ENCODE results near the gene HGFAC.

The HGFAC gene

GRCh38 chr4:3437998-3438846, 3.5 kb upstream of the HGFAC start:
- Histone ChIP-seq H2BK120ac (ENCODE audit: low read depth, low read length) (no peak overlapping the region), H3K4me1 (ENCODE audit: control insufficient read depth, insufficient read depth, low read depth, low read length) (peaks cover 49% of the 10 kb centered on the region), H3K9me3 (ENCODE audit: control insufficient read depth, low read length) (no peaks in the 10 kb centered on the region), H2BK12ac (ENCODE audit: low read length in 2 of 2) (no peak overlapping the region), H2BK15ac (ENCODE audit: low read depth, poor library complexity, severe bottlenecking) (no peak overlapping the region), H2AK5ac (ENCODE audit: low read length, severe bottlenecking) (peak overlapping the region; percentile 94), H3K14ac (ENCODE audit: low read length in 2 of 2) (no peak overlapping the region), H3K36me3 (ENCODE audit: control insufficient read depth in 1 of 2, insufficient read depth in 2 of 2, low read depth in 1 of 2, low read length in 2 of 2) (peaks cover 0 to 14% of the 10 kb centered on the region in 2 experiments), H3K23ac (ENCODE audit: low read length in 2 of 2) (no peak overlapping the region), H3K79me1 (replicated peaks; ENCODE audit: low read length, poor library complexity, severe bottlenecking) (no peaks in the 10 kb centered on the region), H3K18ac (ENCODE audit: low read depth in 1 of 2, low read length in 2 of 2) (no peak overlapping the region), H2AFZ (ENCODE audit: low read depth, low read length) (no peak overlapping the region), H3K4me3 (ENCODE audit: insufficient read depth in 1 of 2, low read depth in 1 of 2, low read length in 2 of 2) (no peak overlapping the region), H3K9ac (ENCODE audit: low read length) (no peak overlapping the region), H2BK5ac (ENCODE audit: low read depth, low read length, poor library complexity, severe bottlenecking) (no peak overlapping the region), H4K91ac (ENCODE audit: low read length) (no peak overlapping the region), H3K27me3 (ENCODE audit: control insufficient read depth in 1 of 2, insufficient read depth in 1 of 2, low read length in 2 of 2) (no peaks in the 10 kb centered on the region), H4K8ac (ENCODE audit: low read length) (no peak overlapping the region), H3K4me2 (ENCODE audit: low read length, poor library complexity, severe bottlenecking) (no peak overlapping the region), H3K4ac (ENCODE audit: low read depth in 1 of 2, low read length in 2 of 2) (no peak overlapping the region), H3K27ac (ENCODE audit: low read length, poor library complexity, severe bottlenecking) (no peak overlapping the region)
- 95% methylated on average over 28 of the region's 28 CpGs for WGBS
- DNase-seq: no peak

GRCh38 chr4:3438847-3439180, 3.0 kb upstream of the HGFAC start:
- peaks cover 0 to 9% of the 10 kb centered on the region in 2 experiments for H3K36me3 ChIP-seq (ENCODE audit: control insufficient read depth in 1 of 2, insufficient read depth in 2 of 2, low read depth in 1 of 2, low read length in 2 of 2)
- no peak overlapping the region for H3K9ac ChIP-seq (ENCODE audit: low read length)
- H4K8ac ChIP-seq (ENCODE audit: low read length): no peak overlapping the region
- peaks cover 52% of the 10 kb centered on the region for H3K4me1 ChIP-seq (ENCODE audit: control insufficient read depth, insufficient read depth, low read depth, low read length)
- no peak for DNase-seq
- H3K23ac ChIP-seq (ENCODE audit: low read length in 2 of 2): no peak overlapping the region
- no peak overlapping the region for H3K4me2 ChIP-seq (ENCODE audit: low read length, poor library complexity, severe bottlenecking)
- no peak overlapping the region for H2BK15ac ChIP-seq (ENCODE audit: low read depth, poor library complexity, severe bottlenecking)
- no peak overlapping the region for H2AFZ ChIP-seq (ENCODE audit: low read depth, low read length)
- H3K14ac ChIP-seq (ENCODE audit: low read length in 2 of 2): no peak overlapping the region
- no peak overlapping the region for H3K4ac ChIP-seq (ENCODE audit: low read depth in 1 of 2, low read length in 2 of 2)
- no peak overlapping the region for H2BK120ac ChIP-seq (ENCODE audit: low read depth, low read length)
- H3K18ac ChIP-seq (ENCODE audit: low read depth in 1 of 2, low read length in 2 of 2): no peak overlapping the region
- H3K27ac ChIP-seq (ENCODE audit: low read length, poor library complexity, severe bottlenecking): no peak overlapping the region
- no peak overlapping the region for H3K4me3 ChIP-seq (ENCODE audit: insufficient read depth in 1 of 2, low read depth in 1 of 2, low read length in 2 of 2)
- no peaks in the 10 kb centered on the region for H3K9me3 ChIP-seq (ENCODE audit: control insufficient read depth, low read length)
- H2AK5ac ChIP-seq (ENCODE audit: low read length, severe bottlenecking): no peak overlapping the region
- no peak overlapping the region for H4K91ac ChIP-seq (ENCODE audit: low read length)
- no peak overlapping the region for H2BK12ac ChIP-seq (ENCODE audit: low read length in 2 of 2)
- no peaks in the 10 kb centered on the region for H3K79me1 ChIP-seq (replicated peaks; ENCODE audit: low read length, poor library complexity, severe bottlenecking)
- 93% methylated on average over 10 of the region's 10 CpGs for WGBS
- no peak overlapping the region for H2BK5ac ChIP-seq (ENCODE audit: low read depth, low read length, poor library complexity, severe bottlenecking)
- peaks cover 0 to 2% of the 10 kb centered on the region in 2 experiments for H3K27me3 ChIP-seq (ENCODE audit: control insufficient read depth in 1 of 2, insufficient read depth in 1 of 2, low read length in 2 of 2)

- Histone ChIP-seq H2BK12ac (ENCODE audit: low read length in 2 of 2) (no peak overlapping the region), H3K27ac (ENCODE audit: low read length, poor library complexity, severe bottlenecking) (no peak overlapping the region), H3K23ac (ENCODE audit: low read length in 2 of 2) (no peak overlapping the region), H3K27me3 (ENCODE audit: control insufficient read depth in 1 of 2, insufficient read depth in 1 of 2, low read length in 2 of 2) (peaks cover 0 to 4% of the 10 kb centered on the region in 2 experiments), H3K36me3 (ENCODE audit: control insufficient read depth in 1 of 2, insufficient read depth in 2 of 2, low read depth in 1 of 2, low read length in 2 of 2) (peaks cover 0 to 9% of the 10 kb centered on the region in 2 experiments), H2BK15ac (ENCODE audit: low read depth, poor library complexity, severe bottlenecking) (no peak overlapping the region), H2BK5ac (ENCODE audit: low read depth, low read length, poor library complexity, severe bottlenecking) (no peak overlapping the region), H3K18ac (ENCODE audit: low read depth in 1 of 2, low read length in 2 of 2) (no peak overlapping the region), H3K9ac (ENCODE audit: low read length) (no peak overlapping the region), H3K4me3 (ENCODE audit: insufficient read depth in 1 of 2, low read depth in 1 of 2, low read length in 2 of 2) (no peak overlapping the region), H3K4me2 (ENCODE audit: low read length, poor library complexity, severe bottlenecking) (no peak overlapping the region), H4K91ac (ENCODE audit: low read length) (no peak overlapping the region), H3K14ac (ENCODE audit: low read length in 2 of 2) (no peak overlapping the region), H2AK5ac (ENCODE audit: low read length, severe bottlenecking) (no peak overlapping the region), H4K8ac (ENCODE audit: low read length) (no peak overlapping the region), H2BK120ac (ENCODE audit: low read depth, low read length) (no peak overlapping the region), H2AFZ (ENCODE audit: low read depth, low read length) (no peak overlapping the region), H3K9me3 (ENCODE audit: control insufficient read depth, low read length) (no peaks in the 10 kb centered on the region), H3K4ac (ENCODE audit: low read depth in 1 of 2, low read length in 2 of 2) (no peak overlapping the region), H3K79me1 (replicated peaks; ENCODE audit: low read length, poor library complexity, severe bottlenecking) (no peaks in the 10 kb centered on the region), H3K4me1 (ENCODE audit: control insufficient read depth, insufficient read depth, low read depth, low read length) (peaks cover 52% of the 10 kb centered on the region)
- WGBS: 94% methylated on average over 16 of the region's 16 CpGs
- no peak for DNase-seq
Measured at GRCh38 chr4:3439391-3439790, 2.4 kb upstream of the HGFAC start.

DNA sequence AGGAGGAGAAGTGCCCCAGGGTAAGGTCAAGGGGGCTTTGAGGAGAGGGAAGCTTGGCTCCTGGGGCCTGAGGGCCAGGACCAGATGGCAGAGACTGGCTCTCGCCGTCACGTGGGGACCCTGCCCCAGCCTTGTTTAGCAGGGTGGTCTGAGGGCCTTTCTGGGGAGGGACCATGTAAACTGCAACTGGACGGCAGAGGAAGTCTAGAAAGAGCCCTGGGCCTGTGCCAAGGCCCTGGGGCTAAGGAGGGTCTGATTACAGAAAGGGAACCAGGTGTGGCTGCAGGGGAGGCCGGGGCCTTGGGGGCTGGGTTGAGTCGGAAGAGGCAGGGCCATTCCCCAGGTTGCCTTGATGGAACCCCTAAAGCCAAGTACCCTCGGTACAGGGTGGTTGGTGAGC, 1.8 kb upstream of the HGFAC start:
- peak overlapping the region; percentile 9 for H2AK5ac ChIP-seq (ENCODE audit: low read length, severe bottlenecking)
- H3K4me2 ChIP-seq (ENCODE audit: low read length, poor library complexity, severe bottlenecking): no peak overlapping the region
- no peak overlapping the region for H3K9ac ChIP-seq (ENCODE audit: low read length)
- H3K23ac ChIP-seq (ENCODE audit: low read length in 2 of 2): no peak overlapping the region
- H2BK12ac ChIP-seq (ENCODE audit: low read length in 2 of 2): no peak overlapping the region
- no peak overlapping the region for H2BK15ac ChIP-seq (ENCODE audit: low read depth, poor library complexity, severe bottlenecking)
- no peak overlapping the region for H4K8ac ChIP-seq (ENCODE audit: low read length)
- H2AFZ ChIP-seq (ENCODE audit: low read depth, low read length): no peak overlapping the region
- H3K27me3 ChIP-seq (ENCODE audit: control insufficient read depth in 1 of 2, insufficient read depth in 1 of 2, low read length in 2 of 2): peaks cover 0 to 5% of the 10 kb centered on the region in 2 experiments
- H3K4me1 ChIP-seq (ENCODE audit: control insufficient read depth, insufficient read depth, low read depth, low read length): peaks cover 52% of the 10 kb centered on the region
- no peak overlapping the region for H3K4ac ChIP-seq (ENCODE audit: low read depth in 1 of 2, low read length in 2 of 2)
- no peak overlapping the region for H2BK5ac ChIP-seq (ENCODE audit: low read depth, low read length, poor library complexity, severe bottlenecking)
- H3K9me3 ChIP-seq (ENCODE audit: control insufficient read depth, low read length): no peaks in the 10 kb centered on the region
- no peak overlapping the region for H2BK120ac ChIP-seq (ENCODE audit: low read depth, low read length)
- H3K4me3 ChIP-seq (ENCODE audit: insufficient read depth in 1 of 2, low read depth in 1 of 2, low read length in 2 of 2): no peak overlapping the region
- DNase-seq: no peak
- H3K14ac ChIP-seq (ENCODE audit: low read length in 2 of 2): no peak overlapping the region
- H3K36me3 ChIP-seq (ENCODE audit: control insufficient read depth in 1 of 2, insufficient read depth in 2 of 2, low read depth in 1 of 2, low read length in 2 of 2): peaks cover 0 to 9% of the 10 kb centered on the region in 2 experiments
- H4K91ac ChIP-seq (ENCODE audit: low read length): no peak overlapping the region
- 89% methylated on average over 7 of the region's 7 CpGs for WGBS
- no peaks in the 10 kb centered on the region for H3K79me1 ChIP-seq (replicated peaks; ENCODE audit: low read length, poor library complexity, severe bottlenecking)
- H3K27ac ChIP-seq (ENCODE audit: low read length, poor library complexity, severe bottlenecking): no peak overlapping the region
- H3K18ac ChIP-seq (ENCODE audit: low read depth in 1 of 2, low read length in 2 of 2): no peak overlapping the region
